Neural crest cell (in vitro differentiated cells): ENCODE measurements around the gene CDKN1C. TPM values are rescaled to one million over a fixed set of nuclear protein-coding genes. Genes with fewer than 3 reads are reported as not detected.

Experiments
- DNase-seq: peaks from one replicate; pipeline ENCODE4 v3.0.0; 2021; ENCODE audit warnings: low read depth, mixed read lengths, low spot score
- H3K27ac Mint-ChIP-seq: one replicate; pipeline ENCODE4 v1.8.0; 2021; ENCODE audit warnings: mild to moderate bottlenecking, mixed read lengths; ENCODE audit not compliant: unreplicated experiment
- H3K27me3 Mint-ChIP-seq: 2 replicates; pipeline ENCODE4 v1.8.0; 2021; ENCODE audit warnings: low read depth, mild to moderate bottlenecking, mixed read lengths
- H3K36me3 Mint-ChIP-seq: 2 replicates; pipeline ENCODE4 v1.8.0; 2021; ENCODE audit warnings: low read depth, mild to moderate bottlenecking, mixed read lengths
- H3K4me1 Mint-ChIP-seq: 2 replicates; pipeline ENCODE4 v1.8.0; 2021; ENCODE audit warnings: mixed read lengths
- H3K4me3 Mint-ChIP-seq: one replicate; pipeline ENCODE4 v1.8.0; 2021; ENCODE audit warnings: mild to moderate bottlenecking, mixed read lengths
- H3K9me3 Mint-ChIP-seq: 2 replicates; pipeline ENCODE4 v1.8.0; 2021; ENCODE audit warnings: mixed read lengths
- total RNA-seq: library from RNA; stranded (reverse); gene quantifications from 2 replicates; pipeline ENCODE4 v1.2.1, GENCODE V29; 2021
- TF ChIP-seq, protein P1 (sequence below): fragments of 200-600 bp; sonication (generic); conservative IDR thresholded peaks from 2 replicates; pipeline ENCODE4 v1.5.0; 2021; ENCODE audit warnings: antibody characterized with exemption, mild to moderate bottlenecking

The CDKN1C gene
- total RNA-seq, 1 donor from 2014 or later = 78.3 TPM

- peaks cover 15% of the 10 kb centered on the region for H3K4me1 Mint-ChIP-seq
- H3K9me3 Mint-ChIP-seq = no peaks in the 10 kb centered on the region
- TF ChIP-seq, protein P1, sequence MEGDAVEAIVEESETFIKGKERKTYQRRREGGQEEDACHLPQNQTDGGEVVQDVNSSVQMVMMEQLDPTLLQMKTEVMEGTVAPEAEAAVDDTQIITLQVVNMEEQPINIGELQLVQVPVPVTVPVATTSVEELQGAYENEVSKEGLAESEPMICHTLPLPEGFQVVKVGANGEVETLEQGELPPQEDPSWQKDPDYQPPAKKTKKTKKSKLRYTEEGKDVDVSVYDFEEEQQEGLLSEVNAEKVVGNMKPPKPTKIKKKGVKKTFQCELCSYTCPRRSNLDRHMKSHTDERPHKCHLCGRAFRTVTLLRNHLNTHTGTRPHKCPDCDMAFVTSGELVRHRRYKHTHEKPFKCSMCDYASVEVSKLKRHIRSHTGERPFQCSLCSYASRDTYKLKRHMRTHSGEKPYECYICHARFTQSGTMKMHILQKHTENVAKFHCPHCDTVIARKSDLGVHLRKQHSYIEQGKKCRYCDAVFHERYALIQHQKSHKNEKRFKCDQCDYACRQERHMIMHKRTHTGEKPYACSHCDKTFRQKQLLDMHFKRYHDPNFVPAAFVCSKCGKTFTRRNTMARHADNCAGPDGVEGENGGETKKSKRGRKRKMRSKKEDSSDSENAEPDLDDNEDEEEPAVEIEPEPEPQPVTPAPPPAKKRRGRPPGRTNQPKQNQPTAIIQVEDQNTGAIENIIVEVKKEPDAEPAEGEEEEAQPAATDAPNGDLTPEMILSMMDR = peak; percentile 13
- H3K36me3 Mint-ChIP-seq = no peaks in the 10 kb centered on the region
- H3K27me3 Mint-ChIP-seq = peaks cover 54% of the 10 kb centered on the region
- no peak within 1 kb of the TSS for H3K27ac Mint-ChIP-seq
- DNase-seq = no peak
- peak within 1 kb of the TSS; percentile 84 for H3K4me3 Mint-ChIP-seq
Measured at GRCh38 chr11:2928605-2929530, 43.3 kb upstream of the CDKN1C start, which contains the start of gene PHLDA2. PHLDA2 (minus strand) TSS chr11:2929420; CDS start chr11:2929364, 56 bp downstream.

DNA sequence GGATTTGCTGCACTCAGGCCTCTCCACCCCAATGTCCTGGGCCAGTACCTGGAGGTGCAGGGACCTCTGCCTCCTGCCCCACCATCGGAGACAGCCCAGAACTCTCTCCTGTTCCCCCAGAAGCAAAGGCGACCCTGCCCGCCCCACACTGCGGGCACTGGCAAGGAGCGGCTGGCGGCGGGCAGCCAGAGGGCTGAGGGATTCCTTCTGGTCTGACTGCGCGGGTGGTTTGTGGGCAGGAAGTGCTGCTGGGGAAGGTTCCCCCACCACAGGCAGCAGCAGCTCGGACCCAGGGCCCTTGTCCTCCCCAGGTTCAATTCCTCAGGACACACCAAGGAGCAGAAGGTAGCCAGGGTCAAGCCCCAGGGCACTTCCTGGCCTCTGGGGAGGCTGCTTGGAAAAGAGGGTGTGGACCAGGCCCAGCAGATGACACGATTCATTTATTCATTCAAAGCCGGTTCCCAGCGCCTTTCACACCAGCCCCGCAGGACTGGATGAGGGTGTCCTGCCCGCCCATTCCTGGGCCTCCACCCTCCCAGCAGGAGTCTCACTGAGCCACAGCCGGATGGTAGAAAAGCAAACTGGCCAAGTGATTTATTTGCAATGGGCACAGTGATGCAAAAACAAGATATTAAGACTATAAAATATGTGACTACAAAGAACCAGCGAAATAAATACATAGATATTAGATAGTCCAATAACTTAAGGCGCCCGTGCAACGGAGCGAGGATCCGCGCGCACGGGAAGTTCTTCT, 42.5 kb upstream of the CDKN1C start:
- H3K4me1 Mint-ChIP-seq = peaks cover 15% of the 10 kb centered on the region
- no peak for DNase-seq
- H3K4me3 Mint-ChIP-seq = peak overlapping the region; percentile 84
- H3K9me3 Mint-ChIP-seq = no peaks in the 10 kb centered on the region
- H3K27ac Mint-ChIP-seq = no peak overlapping the region
- no peaks in the 10 kb centered on the region for H3K36me3 Mint-ChIP-seq
- TF ChIP-seq, protein P1 = no peak
- H3K27me3 Mint-ChIP-seq = peaks cover 51% of the 10 kb centered on the region

DNA sequence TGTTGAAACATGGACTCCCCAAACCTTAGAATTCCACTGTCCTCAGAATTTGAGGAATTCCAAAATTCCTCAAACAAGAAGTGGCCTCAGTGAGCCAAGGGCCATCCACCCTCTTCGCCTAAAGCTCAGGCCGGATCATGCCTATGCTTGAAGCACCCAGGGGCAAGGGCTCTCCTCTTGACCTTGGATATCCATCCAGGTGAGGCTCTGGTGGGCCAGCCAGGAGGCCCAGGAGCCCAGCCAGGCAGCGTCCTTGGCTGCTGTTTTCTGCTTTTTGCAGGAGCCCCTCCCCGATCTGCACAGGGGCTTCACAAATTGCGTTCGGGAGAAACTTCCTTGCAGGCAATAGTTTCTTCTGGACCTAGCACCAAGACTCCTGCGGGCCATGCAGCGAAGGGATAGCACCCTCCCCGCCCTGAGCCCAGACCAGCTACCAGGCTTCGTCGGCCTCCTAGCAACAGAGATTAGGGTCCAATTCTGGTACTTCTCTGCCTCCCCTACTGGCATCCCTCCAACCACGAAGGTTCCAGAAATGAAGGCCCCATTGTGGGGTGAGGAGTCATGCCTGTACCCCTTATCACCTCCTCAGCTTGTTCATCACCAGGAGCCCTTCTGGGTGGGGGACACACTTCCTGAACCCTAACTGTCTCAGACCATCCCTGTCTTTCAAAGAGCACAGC, 41.7 kb upstream of the CDKN1C start:
- Mint-ChIP-seq H3K36me3 (no peaks in the 10 kb centered on the region), H3K4me3 (peak overlapping the region; percentile 54), H3K27ac (no peak overlapping the region), H3K27me3 (peaks cover 46% of the 10 kb centered on the region), H3K4me1 (peaks cover 15% of the 10 kb centered on the region), H3K9me3 (no peaks in the 10 kb centered on the region)
- DNase-seq = no peak
- TF ChIP-seq, protein P1 = no peak

GRCh38 chr11:2926611-2927051, 41.1 kb upstream of the CDKN1C start:
- DNase-seq = no peak
- peaks cover 46% of the 10 kb centered on the region for H3K27me3 Mint-ChIP-seq

More at GRCh38 chr11:2926611-2927051, 41.1 kb upstream of the CDKN1C start:
- H3K27ac Mint-ChIP-seq = peak overlapping the region; percentile 19
- TF ChIP-seq, protein P1 = no peak
- H3K36me3 Mint-ChIP-seq = no peaks in the 10 kb centered on the region
- H3K4me1 Mint-ChIP-seq = peaks cover 15% of the 10 kb centered on the region
- no peaks in the 10 kb centered on the region for H3K9me3 Mint-ChIP-seq
- H3K4me3 Mint-ChIP-seq = no peak overlapping the region
